ENCODE data around the gene LRRC70. TPM values are rescaled to one million over a fixed set of nuclear protein-coding genes. Genes with fewer than 3 reads are reported as not detected.

The LRRC70 gene
- total RNA-seq, 4 donors from 2014 or later, result 0.54 to 10.1 (median 3.5) TPM

GRCh38 chr5:62614355-62614754 is 35.7 kb downstream of the LRRC70 start:
- H3K36me3 ChIP-seq, result peaks cover 0 to 15% of the 10 kb centered on the region in 2 donors
- 93% methylated on average over 3 of the region's 8 CpGs; no CpG with 5 or more reads in 1 of the 2 donors for WGBS, 2 donors (ENCODE audit: low coverage in 1 of 2)
- no peak overlapping the region for H3K4me3 ChIP-seq
- ATAC-seq, result no peak
- no peaks in the 10 kb centered on the region for H3K4me1 ChIP-seq
- TF ChIP-seq CTCF (IDR thresholded peaks at IDR 0.05), result no peak
- TF ChIP-seq EP300 (IDR thresholded peaks at IDR 0.05), result no peak
- TF ChIP-seq POLR2AphosphoS5 (IDR thresholded peaks at IDR 0.05), result no peak
- no peak for TF ChIP-seq POLR2A (IDR thresholded peaks at IDR 0.05)
- H3K27me3 ChIP-seq, result no peaks in the 10 kb centered on the region
- H3K9me3 ChIP-seq, result no peaks in the 10 kb centered on the region
- no peak overlapping the region for H3K27ac ChIP-seq

- Histone ChIP-seq H3K4me1 (no peaks in the 10 kb centered on the region), H3K9me3 (no peaks in the 10 kb centered on the region), H3K36me3 (peaks cover 0 to 9% of the 10 kb centered on the region in 2 donors), H3K4me3 (no peak overlapping the region), H3K27ac (no peak overlapping the region), H3K27me3 (no peaks in the 10 kb centered on the region)
- ATAC-seq, result no peak
- TF ChIP-seq POLR2A (IDR thresholded peaks at IDR 0.05) (no peak), POLR2AphosphoS5 (IDR thresholded peaks at IDR 0.05) (no peak), EP300 (IDR thresholded peaks at IDR 0.05) (no peak), CTCF (IDR thresholded peaks at IDR 0.05) (no peak)
- 93% methylated on average over 1 of the region's 2 CpGs for WGBS, 2 donors (ENCODE audit: low coverage in 1 of 2)
Measured at GRCh38 chr5:62616615-62617277, 38.1 kb downstream of the LRRC70 start.

GRCh38 chr5:62617943-62618342 is 39.3 kb downstream of the LRRC70 start:
- Histone ChIP-seq H3K27me3 (no peaks in the 10 kb centered on the region), H3K36me3 (peaks cover 0 to 9% of the 10 kb centered on the region in 2 donors), H3K4me3 (no peak overlapping the region), H3K27ac (no peak overlapping the region), H3K9me3 (no peaks in the 10 kb centered on the region), H3K4me1 (no peaks in the 10 kb centered on the region)
- TF ChIP-seq POLR2AphosphoS5 (IDR thresholded peaks at IDR 0.05) (no peak), CTCF (IDR thresholded peaks at IDR 0.05) (no peak), EP300 (IDR thresholded peaks at IDR 0.05) (no peak), POLR2A (IDR thresholded peaks at IDR 0.05) (no peak)
- no peak for ATAC-seq

GRCh38 chr5:62620761-62621160 is 42.1 kb downstream of the LRRC70 start:
- H3K4me3 ChIP-seq, result no peak overlapping the region

More at GRCh38 chr5:62620761-62621160, 42.1 kb downstream of the LRRC70 start:
- Histone ChIP-seq H3K27me3 (no peaks in the 10 kb centered on the region), H3K27ac (no peak overlapping the region), H3K9me3 (no peaks in the 10 kb centered on the region), H3K4me1 (no peaks in the 10 kb centered on the region), H3K36me3 (peaks cover 0 to 2% of the 10 kb centered on the region in 2 donors)
- ATAC-seq, result no peak
- TF ChIP-seq POLR2A (IDR thresholded peaks at IDR 0.05) (no peak), EP300 (IDR thresholded peaks at IDR 0.05) (no peak), CTCF (IDR thresholded peaks at IDR 0.05) (no peak), POLR2AphosphoS5 (IDR thresholded peaks at IDR 0.05) (no peak)
- 80 to 84% methylated on average over 5 of the region's 5 CpGs for WGBS, 2 donors (ENCODE audit: low coverage in 1 of 2)
